Mesodermal cell (in vitro differentiated cells): ENCODE results near the gene SH2B3.
"Not testable (repeated sequence)": the region's sequence is repeated elsewhere in the genome, so short reads cannot be mapped to it uniquely, and the experiment has no call there.

ENCODE experiments used
- H3K27ac ChIP-seq: 2 replicates; pipeline ENCODE4 v1.7.0; 2013; ENCODE audit warnings: mild to moderate bottlenecking, low read depth, low read length, moderate library complexity; ENCODE audit not compliant: severe bottlenecking
- H3K36me3 ChIP-seq: 2 replicates; pipeline ENCODE4 v1.7.1; 2013; ENCODE audit warnings: mild to moderate bottlenecking, low read length, moderate library complexity; ENCODE audit not compliant: control insufficient read depth, insufficient read depth
- H3K4me1 ChIP-seq: one replicate; pipeline ENCODE4 v1.7.1; 2013; ENCODE audit warnings: mild to moderate bottlenecking, low read length; ENCODE audit not compliant: insufficient read depth, control insufficient read depth, poor library complexity, severe bottlenecking
- H3K4me3 ChIP-seq: 2 replicates; pipeline ENCODE4 v1.7.0; 2013; ENCODE audit warnings: low read length, control low read depth, mild to moderate bottlenecking; ENCODE audit not compliant: insufficient read depth, poor library complexity, severe bottlenecking; ENCODE audit errors: extremely low read depth
- H3K9me3 ChIP-seq: 2 replicates; pipeline ENCODE4 v1.7.1; 2013; ENCODE audit warnings: mild to moderate bottlenecking, low read length, moderate library complexity; ENCODE audit not compliant: control insufficient read depth
- WGBS, 2 experiments: methylation state at CpG; one replicate each; pipeline ENCODE4 v1.1.5; 2013; ENCODE audit warnings: missing lambda C conversion rate in 2 of 2; ENCODE audit not compliant: insufficient coverage in 2 of 2; 5-methylcytosine and 5-hydroxymethylcytosine counted together

SH2B3 gene

GRCh38 chr12:111469401-111469800 is 63.7 kb downstream of the SH2B3 start:
- H3K9me3 ChIP-seq = no peaks in the 10 kb centered on the region
- H3K27ac ChIP-seq = no peak overlapping the region
- peaks cover 59% of the 10 kb centered on the region for H3K36me3 ChIP-seq
- no peak overlapping the region for H3K4me3 ChIP-seq
- no peaks in the 10 kb centered on the region for H3K4me1 ChIP-seq
- WGBS, 2 experiments = no CpG with 5 or more reads among the region's 2 CpGs

- peaks cover 72% of the 10 kb centered on the region for H3K36me3 ChIP-seq
- no peaks in the 10 kb centered on the region for H3K4me1 ChIP-seq
- 85 to 100% methylated on average over 1 to 2 of the region's 2 CpGs for WGBS, 2 experiments
- no peaks in the 10 kb centered on the region for H3K9me3 ChIP-seq
- H3K4me3 ChIP-seq = no peak overlapping the region
- H3K27ac ChIP-seq = no peak overlapping the region
Measured at GRCh38 chr12:111471236-111471635, 65.5 kb downstream of the SH2B3 start.

GRCh38 chr12:111482462-111482861 is 76.7 kb downstream of the SH2B3 start:
- no peak overlapping the region for H3K4me3 ChIP-seq
- H3K27ac ChIP-seq = no peak overlapping the region
- no peaks in the 10 kb centered on the region for H3K4me1 ChIP-seq
- H3K9me3 ChIP-seq = no peaks in the 10 kb centered on the region
- 94% methylated on average over 2 of the region's 2 CpGs; no CpG with 5 or more reads in 1 of the 2 experiments for WGBS, 2 experiments
- peaks cover 93% of the 10 kb centered on the region for H3K36me3 ChIP-seq

GRCh38 chr12:111488271-111488670 is 82.5 kb downstream of the SH2B3 start:
- Histone ChIP-seq H3K36me3 (peaks cover 93% of the 10 kb centered on the region), H3K4me1 (peaks cover 7% of the 10 kb centered on the region), H3K27ac (peak overlapping the region; percentile 49), H3K4me3 (no peak overlapping the region), H3K9me3 (no peaks in the 10 kb centered on the region)
- 85 to 100% methylated on average over 2 to 3 of the region's 4 CpGs for WGBS, 2 experiments

GRCh38 chr12:111488798-111489197 is 83.1 kb downstream of the SH2B3 start:
- WGBS, 2 experiments = no CpG with 5 or more reads among the region's 2 CpGs
- Histone ChIP-seq H3K4me3 (no peak overlapping the region), H3K9me3 (no peaks in the 10 kb centered on the region), H3K27ac (no peak overlapping the region), H3K4me1 (peaks cover 7% of the 10 kb centered on the region), H3K36me3 (peaks cover 89% of the 10 kb centered on the region)

GRCh38 chr12:111492979-111493378 is 87.3 kb downstream of the SH2B3 start:
- H3K36me3 ChIP-seq = peaks cover 87% of the 10 kb centered on the region
- not testable (repeated sequence) for H3K9me3 ChIP-seq

GRCh38 chr12:111494676-111495075 is 89.0 kb downstream of the SH2B3 start:
- Histone ChIP-seq H3K27ac (no peak overlapping the region), H3K9me3 (peaks cover 4% of the 10 kb centered on the region), H3K36me3 (peaks cover 90% of the 10 kb centered on the region), H3K4me3 (no peak overlapping the region), H3K4me1 (peaks cover 7% of the 10 kb centered on the region)
- 94% methylated on average over 2 of the region's 4 CpGs; no CpG with 5 or more reads in 1 of the 2 experiments for WGBS, 2 experiments

More at GRCh38 chr12:111492979-111493378, 87.3 kb downstream of the SH2B3 start:
- H3K4me1 ChIP-seq, H3K4me3 ChIP-seq, H3K27ac ChIP-seq: not testable (repeated sequence)
- WGBS, 2 experiments = 95 to 100% methylated on average over 5 to 7 of the region's 7 CpGs
